ENCODE measurements around the gene CCDC32. TPM values are rescaled to one million over a fixed set of nuclear protein-coding genes. Genes with fewer than 3 reads are reported as not detected.

CCDC32 gene
- total RNA-seq, 1 donor from 2014 or later = 64.0 TPM

DNA sequence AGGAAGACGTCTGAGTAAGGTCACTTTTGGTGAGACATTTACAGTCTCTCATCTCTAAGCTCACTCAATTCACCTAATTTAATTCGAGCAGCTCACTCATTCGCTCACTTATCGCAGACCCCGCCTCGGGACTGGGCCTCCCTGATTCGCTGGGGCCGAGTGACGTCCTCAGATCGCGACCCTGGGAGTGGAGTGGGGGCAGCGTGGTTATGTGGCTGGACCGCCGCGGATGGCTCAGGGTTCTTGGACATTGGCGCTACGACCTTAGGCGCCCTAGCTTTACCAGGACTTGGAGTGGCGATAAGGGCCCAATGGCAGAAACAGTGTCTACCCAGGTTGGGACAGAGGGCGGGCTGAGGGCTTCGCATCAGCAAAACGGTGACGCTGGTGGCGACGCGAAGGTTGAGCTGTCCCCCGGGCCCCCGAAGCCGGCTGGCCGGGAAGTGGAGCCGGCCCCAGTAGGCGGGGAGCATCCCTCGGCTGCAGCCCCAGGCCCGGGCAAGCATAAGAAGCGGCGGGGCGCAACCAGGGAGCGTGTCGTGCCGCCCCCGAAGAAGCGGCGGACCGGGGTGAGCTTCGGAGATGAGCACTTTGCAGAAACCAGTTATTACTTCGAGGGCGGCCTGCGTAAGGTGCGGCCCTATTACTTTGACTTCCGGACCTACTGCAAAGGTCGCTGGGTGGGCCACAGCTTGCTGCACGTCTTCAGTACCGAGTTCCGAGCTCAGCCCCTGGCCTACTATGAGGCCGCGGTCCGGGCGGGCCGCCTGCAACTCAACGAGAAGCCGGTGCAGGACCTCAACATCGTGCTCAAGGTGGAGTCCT is 4.5 kb upstream of the CCDC32 start, which contains the start of gene RPUSD2:
RPUSD2 (plus strand) TSS at position 171 of the 825 bp plus-strand sequence; CDS start at position 210, 39 bp downstream.
- peaks cover 35% of the 10 kb centered on the region for H3K36me3 Mint-ChIP-seq (ENCODE audit: low read depth)
- DNase-seq (peak; percentile 88), ATAC-seq (ENCODE audit: low read depth) (peak; percentile 60)
- no peak for TF ChIP-seq CTCF (IDR thresholded peaks at IDR 0.05)
- peaks cover 49% of the 10 kb centered on the region for H3K4me1 Mint-ChIP-seq
- H3K27me3 Mint-ChIP-seq = no peaks in the 10 kb centered on the region
- POLR2A ChIA-PET = interaction anchor here (0.5 to 2.2 kb wide), 25 partner anchors 11 to 975 kb away, joined by 3 to 22 read pairs (median 5); partner anchors contain the start of genes C15orf62, DNAJC17, GCHFR and KNL1
- CTCF ChIA-PET = interaction anchor here (0.9 to 1.3 kb wide), 6 partner anchors 16 to 309 kb away, joined by 3 to 5 read pairs (median 4); no protein-coding TSS in a partner anchor
- H3K4me3 Mint-ChIP-seq = peak within 1 kb of the TSS; percentile 97
- H3K9me3 Mint-ChIP-seq = no peaks in the 10 kb centered on the region
- intact Hi-C loops (cut with micrococcal nuclease) = loop anchor here (1.0 to 5.0 kb wide), 5 partner anchors 19 to 238 kb away; partner anchors contain the start of genes BAHD1, C15orf62, DNAJC17 and ZFYVE19
- H3K27ac Mint-ChIP-seq = peak within 1 kb of the TSS; percentile 96

- H3K4me3 Mint-ChIP-seq = peak overlapping the region; percentile 3
- no peaks in the 10 kb centered on the region for H3K9me3 Mint-ChIP-seq
- intact Hi-C loops (cut with micrococcal nuclease) = loop anchor here (5.0 kb wide), 2 partner anchors 125 to 200 kb away; partner anchors contain the start of genes BAHD1 and C15orf62
- H3K4me1 Mint-ChIP-seq = peaks cover 63% of the 10 kb centered on the region
- no peak for ATAC-seq (ENCODE audit: low read depth)
- no peak for DNase-seq
- CTCF ChIA-PET = interaction anchor here (1.1 kb wide), 1 partner anchor 23 kb away, joined by 4 read pairs; no protein-coding TSS in a partner anchor
- H3K27ac Mint-ChIP-seq = no peak overlapping the region
- no peak for TF ChIP-seq CTCF (IDR thresholded peaks at IDR 0.05)
- peaks cover 21% of the 10 kb centered on the region for H3K36me3 Mint-ChIP-seq (ENCODE audit: low read depth)
- H3K27me3 Mint-ChIP-seq = no peaks in the 10 kb centered on the region
- POLR2A ChIA-PET = interaction anchor here (0.6 kb wide), 1 partner anchor 215 kb away, joined by 3 read pairs; no protein-coding TSS in a partner anchor
These were observed 2.3 kb upstream of the CCDC32 start for GRCh38 chr15:40567111-40567510.

- ATAC-seq (ENCODE audit: low read depth) (no peak), DNase-seq (no peak)
- ChIA-PET CTCF (interaction anchor here (0.7 to 1.6 kb wide), 6 partner anchors 10 to 217 kb away, joined by 3 to 10 read pairs (median 4); no protein-coding TSS in a partner anchor), POLR2A (interaction anchor here (0.5 to 2.2 kb wide), 17 partner anchors 11 to 337 kb away, joined by 3 to 32 read pairs (median 3); partner anchors contain the start of genes C15orf62, INAFM2, KNL1 and RAD51)
- Mint-ChIP-seq H3K27me3 (no peaks in the 10 kb centered on the region), H3K4me1 (peaks cover 71% of the 10 kb centered on the region), H3K36me3 (ENCODE audit: low read depth) (peaks cover 28% of the 10 kb centered on the region), H3K27ac (peak overlapping the region; percentile 94), H3K4me3 (peak overlapping the region; percentile 97), H3K9me3 (no peaks in the 10 kb centered on the region)
- TF ChIP-seq CTCF (IDR thresholded peaks at IDR 0.05) = no peak
- intact Hi-C loops (cut with micrococcal nuclease) = loop anchor here (1.0 to 5.0 kb wide), 8 partner anchors 15 to 767 kb away; partner anchors contain the start of genes BAHD1, C15orf62, CHST14 and DNAJC17
These were observed 744 bp upstream of the CCDC32 start for GRCh38 chr15:40565333-40566238.

DNA sequence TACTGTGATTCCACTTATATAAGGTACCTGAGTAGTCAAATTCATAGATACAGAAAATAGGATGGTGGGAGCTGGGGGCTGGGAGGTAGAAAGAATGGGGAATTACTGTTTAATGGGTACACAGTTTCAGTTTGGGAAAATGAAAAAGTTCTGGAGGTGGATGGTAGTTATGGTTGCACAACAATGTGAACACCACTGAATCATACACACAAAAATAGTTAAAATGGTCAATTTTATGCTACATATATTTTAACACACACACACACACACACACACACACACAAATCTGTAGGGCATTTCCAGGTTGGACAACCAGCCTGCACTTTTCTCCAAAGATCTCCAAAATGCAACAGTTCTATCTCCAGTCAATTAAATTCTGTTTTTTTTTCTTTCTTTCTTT is 1.4 kb downstream of the CCDC32 start:
- Mint-ChIP-seq H3K9me3 (no peaks in the 10 kb centered on the region), H3K4me3 (peak overlapping the region; percentile 97), H3K27me3 (no peaks in the 10 kb centered on the region), H3K36me3 (ENCODE audit: low read depth) (peaks cover 31% of the 10 kb centered on the region), H3K4me1 (peaks cover 74% of the 10 kb centered on the region), H3K27ac (peak overlapping the region; percentile 63)
- TF ChIP-seq CTCF (IDR thresholded peaks at IDR 0.05) = no peak
- no peak for ATAC-seq (ENCODE audit: low read depth)
- ChIA-PET CTCF (no interaction called here), POLR2A (interaction anchor here (0.6 to 1.6 kb wide), 4 partner anchors 9 to 93 kb away, joined by 3 to 10 read pairs (median 4); no protein-coding TSS in a partner anchor)
- no peak for DNase-seq
- intact Hi-C loops (cut with micrococcal nuclease) = no loop called here

Measured in activated B cell treated with CpG ODN at 0.5 μM for 24 hours (primary cell).